Effector memory CD8-positive, alpha-beta T cell (primary cell): ENCODE data around the gene KRT4.

Experiments used
- ATAC-seq: fragments of 150-1000 bp; cut with Tn5 transposase; replicated peaks from 2 replicates; pipeline ENCODE4 v1.10.0; 2021; ENCODE audit warnings: mild to moderate bottlenecking, moderate library complexity
- DNase-seq, 3 experiments: peaks; one replicate each; pipeline ENCODE4 v3.0.0; 2021
- H3K27ac Mint-ChIP-seq, 2 donors: one replicate each; pipeline ENCODE4 v1.8.0; 2022; ENCODE audit warnings: mild to moderate bottlenecking in 2 of 2, mixed read lengths in 2 of 2, moderate library complexity in 2 of 2
- H3K27me3 Mint-ChIP-seq, 2 donors: one replicate each; pipeline ENCODE4 v1.8.0; 2022; ENCODE audit warnings: mixed read lengths in 2 of 2
- H3K36me3 Mint-ChIP-seq: one replicate; pipeline ENCODE4 v1.8.0; 2022; ENCODE audit warnings: mild to moderate bottlenecking, moderate library complexity, mixed read lengths; ENCODE audit not compliant: insufficient read depth
- H3K4me1 Mint-ChIP-seq, 2 donors: one replicate each; pipeline ENCODE4 v1.8.0; 2022; ENCODE audit warnings: low read depth in 2 of 2, mixed read lengths in 2 of 2
- H3K4me3 Mint-ChIP-seq, 2 donors: one replicate each; pipeline ENCODE4 v1.8.0; 2022; ENCODE audit warnings: mild to moderate bottlenecking in 2 of 2, mixed read lengths in 2 of 2, moderate library complexity in 2 of 2
- H3K9me3 Mint-ChIP-seq, 2 donors: one replicate each; pipeline ENCODE4 v1.8.0; 2022; ENCODE audit warnings: mixed read lengths in 2 of 2

KRT4 gene

GRCh38 chr12:52815161-52815560 is 1.2 kb upstream of the KRT4 start:
- DNase-seq = no peak
- ATAC-seq = no peak
- no peaks in the 10 kb centered on the region for H3K9me3 Mint-ChIP-seq

GRCh38 chr12:52814710-52815155 is 817 bp upstream of the KRT4 start:
- DNase-seq (no peak), ATAC-seq (no peak)
- Mint-ChIP-seq H3K27me3 (peaks cover 14 to 50% of the 10 kb centered on the region in 2 donors), H3K4me1 (peaks cover 3 to 12% of the 10 kb centered on the region in 2 donors), H3K9me3 (no peaks in the 10 kb centered on the region), H3K27ac (no peak overlapping the region), H3K36me3 (no peaks in the 10 kb centered on the region), H3K4me3 (no peak overlapping the region)

More at GRCh38 chr12:52815161-52815560, 1.2 kb upstream of the KRT4 start:
- no peak overlapping the region for H3K4me3 Mint-ChIP-seq
- H3K27me3 Mint-ChIP-seq = peaks cover 13 to 53% of the 10 kb centered on the region in 2 donors
- H3K36me3 Mint-ChIP-seq = no peaks in the 10 kb centered on the region
- H3K27ac Mint-ChIP-seq = no peak overlapping the region
- peaks cover 3 to 12% of the 10 kb centered on the region in 2 donors for H3K4me1 Mint-ChIP-seq

GRCh38 chr12:52813203-52813819 is 605 bp downstream of the KRT4 start:
- H3K27ac Mint-ChIP-seq = no peak overlapping the region
- peaks cover 3 to 9% of the 10 kb centered on the region in 2 donors for H3K4me1 Mint-ChIP-seq
- peaks cover 21 to 50% of the 10 kb centered on the region in 2 donors for H3K27me3 Mint-ChIP-seq
- no peaks in the 10 kb centered on the region for H3K36me3 Mint-ChIP-seq
- no peaks in the 10 kb centered on the region for H3K9me3 Mint-ChIP-seq
- ATAC-seq (no peak), DNase-seq (no peak)
- no peak overlapping the region for H3K4me3 Mint-ChIP-seq

DNA sequence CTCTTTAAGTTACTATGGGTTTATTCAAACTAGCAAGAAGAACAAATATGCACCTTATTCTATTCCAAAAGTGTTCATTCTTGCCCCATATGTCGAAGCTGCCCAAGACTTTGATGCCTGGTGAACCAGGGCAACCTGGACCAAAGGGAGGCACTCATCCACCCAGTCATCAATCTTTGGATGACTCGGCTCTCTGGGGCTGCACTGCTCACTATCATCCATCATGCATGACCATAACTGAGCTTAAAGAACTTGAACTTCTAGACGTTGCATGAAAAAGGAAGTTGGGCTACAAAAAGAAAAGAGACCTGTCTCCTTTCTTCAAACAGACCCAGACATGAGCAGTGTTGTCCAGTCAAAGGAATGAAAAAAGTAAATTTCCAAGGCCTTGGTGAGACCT is 1.2 kb downstream of the KRT4 start:
- no peak overlapping the region for H3K27ac Mint-ChIP-seq

GRCh38 chr12:52812073-52812400 is 1.9 kb downstream of the KRT4 start:
- Mint-ChIP-seq H3K27ac (no peak overlapping the region), H3K9me3 (no peaks in the 10 kb centered on the region), H3K4me1 (peaks cover 0 to 2% of the 10 kb centered on the region in 2 donors), H3K36me3 (no peaks in the 10 kb centered on the region), H3K4me3 (no peak overlapping the region), H3K27me3 (peaks cover 16 to 50% of the 10 kb centered on the region in 2 donors)
- ATAC-seq = no peak
- no peak for DNase-seq

More for the DNA sequence above, 1.2 kb downstream of the KRT4 start:
- Mint-ChIP-seq H3K9me3 (no peaks in the 10 kb centered on the region), H3K4me1 (peaks cover 3 to 4% of the 10 kb centered on the region in 2 donors), H3K36me3 (no peaks in the 10 kb centered on the region), H3K4me3 (no peak overlapping the region), H3K27me3 (peaks cover 17 to 50% of the 10 kb centered on the region in 2 donors)
- ATAC-seq (no peak), DNase-seq (no peak)

DNA sequence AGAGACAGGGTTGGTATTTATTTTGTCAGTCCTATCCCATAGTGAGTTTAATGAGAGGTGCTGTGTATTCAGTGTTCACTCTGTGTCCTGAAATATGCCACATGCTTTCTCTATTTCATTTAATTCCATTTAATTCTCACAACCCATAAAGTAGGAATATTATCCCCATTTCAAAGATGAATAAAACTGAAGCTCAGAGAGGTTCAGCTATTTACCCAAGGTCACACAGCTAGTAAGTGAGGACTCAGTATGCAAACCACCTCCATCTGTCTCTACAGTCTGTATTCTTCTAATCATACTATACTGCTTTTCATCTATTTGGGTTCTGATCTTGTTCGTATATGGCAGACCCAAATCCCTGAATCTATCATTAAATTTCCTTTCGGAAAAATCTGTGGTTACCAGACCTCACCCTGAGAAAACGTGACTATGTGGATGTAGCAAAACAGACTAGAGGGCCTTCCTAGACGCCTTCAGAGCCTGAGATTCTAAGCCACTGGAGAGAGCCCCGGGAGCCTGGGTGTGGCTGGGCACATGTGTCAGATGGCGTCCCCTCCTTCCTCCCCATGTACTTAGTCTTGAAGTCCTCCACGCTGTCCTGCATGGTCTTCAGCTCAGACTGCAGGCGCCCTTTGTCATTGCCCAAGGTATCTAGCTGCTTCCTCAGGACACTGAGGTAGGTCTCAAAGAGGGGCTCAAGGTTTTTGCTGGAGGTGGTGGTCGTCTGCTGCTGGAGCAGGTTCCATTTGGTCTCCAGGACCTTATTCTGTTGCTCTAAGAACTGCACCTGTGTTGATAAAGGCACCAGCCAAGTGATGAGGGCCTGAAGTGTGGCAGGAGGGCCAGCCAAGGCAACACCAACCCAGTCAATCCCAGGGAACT is 2.5 kb downstream of the KRT4 start:
- no peak for DNase-seq
- Mint-ChIP-seq H3K27me3 (peaks cover 22 to 52% of the 10 kb centered on the region in 2 donors), H3K4me1 (peaks cover 0 to 2% of the 10 kb centered on the region in 2 donors), H3K27ac (no peak overlapping the region), H3K36me3 (no peaks in the 10 kb centered on the region), H3K4me3 (no peak overlapping the region), H3K9me3 (no peaks in the 10 kb centered on the region)
- no peak for ATAC-seq

DNA sequence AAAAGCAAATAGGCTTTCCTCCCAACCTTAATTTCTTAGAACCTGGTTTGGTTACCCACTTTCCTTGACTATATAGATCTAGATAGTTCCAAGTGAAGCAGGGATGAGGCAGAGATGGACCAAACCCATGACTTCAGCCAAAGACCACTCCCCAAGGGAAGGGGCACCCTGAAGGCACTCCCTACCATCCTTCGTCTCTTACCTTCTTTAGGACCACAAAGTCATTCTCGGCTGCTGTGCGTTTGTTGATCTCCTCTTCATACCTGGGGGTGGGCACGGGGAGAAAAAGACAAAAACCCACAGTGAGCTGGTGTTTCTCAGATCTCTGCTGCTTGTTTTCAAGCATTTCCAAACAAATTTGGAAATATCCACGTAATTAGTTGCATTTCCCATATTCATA is 3.4 kb downstream of the KRT4 start:
- Mint-ChIP-seq H3K36me3 (no peaks in the 10 kb centered on the region), H3K27ac (no peak overlapping the region), H3K27me3 (peaks cover 24 to 55% of the 10 kb centered on the region in 2 donors), H3K9me3 (no peaks in the 10 kb centered on the region), H3K4me1 (peaks cover 0 to 2% of the 10 kb centered on the region in 2 donors), H3K4me3 (no peak overlapping the region)
- no peak for ATAC-seq
- DNase-seq = no peak

DNA sequence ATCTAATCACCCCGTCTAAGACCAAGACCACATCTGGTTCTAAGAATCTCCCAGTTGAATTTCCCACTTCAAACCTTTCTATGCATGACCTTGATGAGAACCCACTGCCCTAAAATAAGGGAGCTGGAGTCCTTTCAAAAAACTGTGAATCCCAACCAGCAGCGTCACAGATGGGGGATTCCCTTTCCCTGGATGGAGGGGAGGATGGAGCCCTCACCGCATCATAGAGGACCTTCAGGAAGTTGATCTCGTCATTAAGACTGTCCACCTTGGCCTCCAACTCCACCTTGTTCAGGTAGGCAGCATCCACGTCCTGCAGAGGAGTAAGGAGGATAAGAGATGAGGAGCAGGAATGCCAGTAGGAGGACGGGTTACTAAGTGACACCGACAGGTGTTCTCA is 4.8 kb downstream of the KRT4 start:
- Mint-ChIP-seq H3K9me3 (no peaks in the 10 kb centered on the region), H3K4me3 (no peak overlapping the region), H3K4me1 (no peaks in the 10 kb centered on the region), H3K27me3 (peaks cover 24 to 45% of the 10 kb centered on the region in 2 donors), H3K27ac (peak overlapping the region in 1 of 2 donors; percentile 46), H3K36me3 (peaks cover 3% of the 10 kb centered on the region)
- no peak for DNase-seq
- no peak for ATAC-seq

GRCh38 chr12:52808573-52809160 is 5.2 kb downstream of the KRT4 start:
- H3K4me3 Mint-ChIP-seq = no peak overlapping the region
- ATAC-seq = no peak
- peak overlapping the region in 1 of 2 donors; percentile 32 for H3K27ac Mint-ChIP-seq
- no peak for DNase-seq
- peaks cover 3% of the 10 kb centered on the region for H3K36me3 Mint-ChIP-seq
- no peaks in the 10 kb centered on the region for H3K9me3 Mint-ChIP-seq
- peaks cover 24 to 47% of the 10 kb centered on the region in 2 donors for H3K27me3 Mint-ChIP-seq
- H3K4me1 Mint-ChIP-seq = no peaks in the 10 kb centered on the region

- H3K4me3 Mint-ChIP-seq = no peak overlapping the region
- DNase-seq (no peak), ATAC-seq (no peak)
- H3K27ac Mint-ChIP-seq = no peak overlapping the region
- peaks cover 24 to 50% of the 10 kb centered on the region in 2 donors for H3K27me3 Mint-ChIP-seq
- H3K9me3 Mint-ChIP-seq = no peaks in the 10 kb centered on the region
- H3K4me1 Mint-ChIP-seq = no peaks in the 10 kb centered on the region
- H3K36me3 Mint-ChIP-seq = peaks cover 3% of the 10 kb centered on the region
Measured at GRCh38 chr12:52807544-52808470, 6.1 kb downstream of the KRT4 start.

GRCh38 chr12:52806821-52807543 is 6.9 kb downstream of the KRT4 start:
- Mint-ChIP-seq H3K27ac (no peak overlapping the region), H3K4me1 (no peaks in the 10 kb centered on the region), H3K9me3 (no peaks in the 10 kb centered on the region), H3K27me3 (peaks cover 24 to 56% of the 10 kb centered on the region in 2 donors), H3K4me3 (no peak overlapping the region), H3K36me3 (peaks cover 3% of the 10 kb centered on the region)
- no peak for ATAC-seq
- no peak for DNase-seq

GRCh38 chr12:52806169-52806811 is 7.6 kb downstream of the KRT4 start:
- Mint-ChIP-seq H3K27ac (no peak overlapping the region), H3K9me3 (no peaks in the 10 kb centered on the region), H3K36me3 (peaks cover 3% of the 10 kb centered on the region), H3K27me3 (peaks cover 24 to 59% of the 10 kb centered on the region in 2 donors), H3K4me3 (no peak overlapping the region), H3K4me1 (no peaks in the 10 kb centered on the region)
- DNase-seq (no peak), ATAC-seq (no peak)
